ENCODE measurements around the gene ZNF827. TPM values are rescaled to one million over a fixed set of nuclear protein-coding genes. Genes with fewer than 3 reads are reported as not detected.

The ZNF827 gene
- total and polyA plus RNA-seq, 2 experiments from 2014 or later: 7.8 to 17.5 TPM

GRCh38 chr4:145843639-145844038, 95.0 kb downstream of the ZNF827 start:
- H4K20me1 ChIP-seq (ENCODE audit: insufficient read depth, poor library complexity, severe bottlenecking): no peaks in the 10 kb centered on the region
- H3K27ac ChIP-seq: no peak overlapping the region
- TF ChIP-seq EZH2phosphoT487 (IDR thresholded peaks at IDR 0.05; ENCODE audit: low read depth, severe bottlenecking, unreplicated experiment) (no peak), EZH2 (IDR thresholded peaks at IDR 0.05; ENCODE audit: borderline replicate concordance) (no peak)
- TF ChIP-seq, protein P1, sequence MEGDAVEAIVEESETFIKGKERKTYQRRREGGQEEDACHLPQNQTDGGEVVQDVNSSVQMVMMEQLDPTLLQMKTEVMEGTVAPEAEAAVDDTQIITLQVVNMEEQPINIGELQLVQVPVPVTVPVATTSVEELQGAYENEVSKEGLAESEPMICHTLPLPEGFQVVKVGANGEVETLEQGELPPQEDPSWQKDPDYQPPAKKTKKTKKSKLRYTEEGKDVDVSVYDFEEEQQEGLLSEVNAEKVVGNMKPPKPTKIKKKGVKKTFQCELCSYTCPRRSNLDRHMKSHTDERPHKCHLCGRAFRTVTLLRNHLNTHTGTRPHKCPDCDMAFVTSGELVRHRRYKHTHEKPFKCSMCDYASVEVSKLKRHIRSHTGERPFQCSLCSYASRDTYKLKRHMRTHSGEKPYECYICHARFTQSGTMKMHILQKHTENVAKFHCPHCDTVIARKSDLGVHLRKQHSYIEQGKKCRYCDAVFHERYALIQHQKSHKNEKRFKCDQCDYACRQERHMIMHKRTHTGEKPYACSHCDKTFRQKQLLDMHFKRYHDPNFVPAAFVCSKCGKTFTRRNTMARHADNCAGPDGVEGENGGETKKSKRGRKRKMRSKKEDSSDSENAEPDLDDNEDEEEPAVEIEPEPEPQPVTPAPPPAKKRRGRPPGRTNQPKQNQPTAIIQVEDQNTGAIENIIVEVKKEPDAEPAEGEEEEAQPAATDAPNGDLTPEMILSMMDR (IDR thresholded peaks at IDR 0.05; ENCODE audit: poor library complexity): no peak
- H3K9me2 ChIP-seq (replicated peaks; ENCODE audit: insufficient read depth): no peaks in the 10 kb centered on the region
- H2AFZ ChIP-seq: no peak overlapping the region
- WGBS (ENCODE audit: low lambda C conversion rate, missing lambda C conversion rate): 96% methylated on average over 6 of the region's 6 CpGs
- H3K27me3 ChIP-seq: no peaks in the 10 kb centered on the region
- no peak for DNase-seq (ENCODE audit: low spot score)
- H3K9me3 ChIP-seq (ENCODE audit: low read depth): no peaks in the 10 kb centered on the region
- H3K4me1 ChIP-seq (ENCODE audit: insufficient read depth): no peaks in the 10 kb centered on the region
- H3K79me2 ChIP-seq: no peaks in the 10 kb centered on the region
- H3K36me3 ChIP-seq (replicated peaks; ENCODE audit: insufficient read depth, low read depth): no peaks in the 10 kb centered on the region
- no peak overlapping the region for H3K4me2 ChIP-seq
- no peak overlapping the region for H3K4me3 ChIP-seq

GRCh38 chr4:145843148-145843547, 95.5 kb downstream of the ZNF827 start:
- H4K20me1 ChIP-seq (ENCODE audit: insufficient read depth, poor library complexity, severe bottlenecking): no peaks in the 10 kb centered on the region
- no peak overlapping the region for H3K4me3 ChIP-seq
- H2AFZ ChIP-seq: no peak overlapping the region
- no peak for DNase-seq (ENCODE audit: low spot score)
- no peak overlapping the region for H3K4me2 ChIP-seq
- WGBS (ENCODE audit: low lambda C conversion rate, missing lambda C conversion rate): 93% methylated on average over 4 of the region's 4 CpGs
- H3K9me3 ChIP-seq (ENCODE audit: low read depth): no peaks in the 10 kb centered on the region
- no peaks in the 10 kb centered on the region for H3K4me1 ChIP-seq (ENCODE audit: insufficient read depth)
- H3K27ac ChIP-seq: no peak overlapping the region
- TF ChIP-seq EZH2 (IDR thresholded peaks at IDR 0.05; ENCODE audit: borderline replicate concordance) (no peak), EZH2phosphoT487 (IDR thresholded peaks at IDR 0.05; ENCODE audit: low read depth, severe bottlenecking, unreplicated experiment) (no peak)
- TF ChIP-seq, protein P1 (IDR thresholded peaks at IDR 0.05; ENCODE audit: poor library complexity): no peak
- no peaks in the 10 kb centered on the region for H3K36me3 ChIP-seq (replicated peaks; ENCODE audit: insufficient read depth, low read depth)
- H3K27me3 ChIP-seq: no peaks in the 10 kb centered on the region
- no peaks in the 10 kb centered on the region for H3K9me2 ChIP-seq (replicated peaks; ENCODE audit: insufficient read depth)
- no peaks in the 10 kb centered on the region for H3K79me2 ChIP-seq

DNA sequence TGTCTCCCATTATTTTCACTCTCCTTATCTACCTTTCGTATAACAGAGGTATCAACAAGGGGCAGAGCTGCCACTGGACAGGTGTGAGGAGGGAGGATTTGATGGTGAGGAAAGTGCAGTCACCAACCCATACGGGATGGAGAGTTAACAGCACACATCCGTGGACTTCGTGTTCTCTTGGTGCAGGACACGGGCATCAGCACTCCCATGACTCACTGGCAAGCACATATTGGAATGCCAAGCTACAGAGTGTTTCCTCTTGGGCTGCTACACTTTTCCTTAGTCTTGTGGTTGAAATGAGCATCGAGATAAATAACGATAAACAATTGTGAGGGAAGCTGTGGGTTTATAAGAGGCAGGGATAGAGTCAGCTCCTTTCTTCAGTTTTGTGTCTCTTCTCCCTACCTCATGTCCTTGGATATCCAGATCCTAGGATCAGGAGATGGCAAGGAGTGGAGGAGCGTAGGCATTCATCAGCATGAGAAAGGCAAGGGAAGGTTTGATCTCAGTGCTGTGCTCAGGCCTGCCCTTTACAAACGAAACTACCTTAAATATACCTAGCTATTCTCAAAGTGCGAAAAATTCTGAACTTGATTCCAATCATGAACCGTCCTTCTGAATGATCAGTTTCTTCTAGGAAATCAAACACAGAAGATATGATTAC, 96.3 kb downstream of the ZNF827 start:
- H3K36me3 ChIP-seq (replicated peaks; ENCODE audit: insufficient read depth, low read depth): no peaks in the 10 kb centered on the region
- no peaks in the 10 kb centered on the region for H3K4me1 ChIP-seq (ENCODE audit: insufficient read depth)
- H3K27me3 ChIP-seq: no peaks in the 10 kb centered on the region
- WGBS (ENCODE audit: low lambda C conversion rate, missing lambda C conversion rate): 94% methylated on average over 11 of the region's 11 CpGs
- H4K20me1 ChIP-seq (ENCODE audit: insufficient read depth, poor library complexity, severe bottlenecking): no peaks in the 10 kb centered on the region
- DNase-seq (ENCODE audit: low spot score): no peak
- H3K4me2 ChIP-seq: no peak overlapping the region
- H3K9me3 ChIP-seq (ENCODE audit: low read depth): no peaks in the 10 kb centered on the region
- no peaks in the 10 kb centered on the region for H3K9me2 ChIP-seq (replicated peaks; ENCODE audit: insufficient read depth)
- H3K27ac ChIP-seq: no peak overlapping the region
- no peaks in the 10 kb centered on the region for H3K79me2 ChIP-seq
- TF ChIP-seq, protein P1 (IDR thresholded peaks at IDR 0.05; ENCODE audit: poor library complexity): no peak
- TF ChIP-seq EZH2 (IDR thresholded peaks at IDR 0.05; ENCODE audit: borderline replicate concordance): no peak
- TF ChIP-seq EZH2phosphoT487 (IDR thresholded peaks at IDR 0.05; ENCODE audit: low read depth, severe bottlenecking, unreplicated experiment): no peak
- H3K4me3 ChIP-seq: no peak overlapping the region
- no peak overlapping the region for H2AFZ ChIP-seq
